Measurements from ENCODE around the gene HSD17B7. TPM values are rescaled to one million over a fixed set of nuclear protein-coding genes. Genes with fewer than 3 reads are reported as not detected.
"Not testable (repeated sequence)": the region's sequence is repeated elsewhere in the genome, so short reads cannot be mapped to it uniquely, and the experiment has no call there.

HSD17B7 gene
- total RNA-seq: 1 to 10 TPM; 1.7 to 7.2 (median 3.2) TPM
- polyA plus RNA-seq: 10 to 100 TPM in 1 of 2 donors, 1 to 10 TPM in 1; 4.5 to 11.2 TPM
- long read RNA-seq, donor 1, partial matches to known transcripts: 0 of 3 reads
- long read RNA-seq, donor 1, other reads (novel, unspliced or antisense): 1 of 3 reads
- long read RNA-seq, donor 2, partial matches to known transcripts: 0 of 2 reads
- long read RNA-seq, donor 2, other reads (novel, unspliced or antisense): 0 of 2 reads
- long read RNA-seq, donor 3, partial matches to known transcripts: 0 of 5 reads
- long read RNA-seq, donor 3, other reads (novel, unspliced or antisense): 1 of 5 reads

- ATAC-seq (peak; percentile 99 to 100 (median 100)), DNase-seq (peak; percentile 76 to 77)
- WGBS, 2 donors: 1% methylated on average over 30 to 32 of the region's 49 CpGs
- not testable (repeated sequence) for H3K9me3 ChIP-seq, H3K27me3 ChIP-seq, H3K4me1 ChIP-seq
- peaks cover 0 to 17% (median 0%) of the 10 kb centered on the region in 9 donors for H3K36me3 ChIP-seq
- intact Hi-C loops (cut with DNase I): loop anchor here in 1 of 10 donors (10.0 kb wide), 1 partner anchor 296 kb away; the partner anchor contains the start of gene UHMK1
- TF ChIP-seq CTCF (IDR thresholded peaks at IDR 0.05): peak in 4 of 9 donors; percentile 12 to 25 (median 19)
- H3K27ac ChIP-seq: peak within 1 kb of the TSS; percentile 61 to 91 (median 84)
- H3K4me3 ChIP-seq: peak within 1 kb of the TSS; percentile 25 to 62 (median 53)
These were observed at the start of gene HSD17B7 for GRCh38 chr1:162790303-162790984. HSD17B7 (plus strand) TSS chr1:162790702; CDS start chr1:162790801, 99 bp downstream.

- peaks cover 0 to 21% (median 7%) of the 10 kb centered on the region in 9 donors for H3K4me1 ChIP-seq
- ATAC-seq (peak in 3 of 8 donors; percentile 16 to 90 (median 71)), DNase-seq (no peak)
- intact Hi-C loops (cut with DNase I): loop anchor here in 2 of 10 donors (5.0 kb wide), 2 partner anchors 108 to 128 kb away; partner anchors contain the start of gene DDR2 (in 2 of the 2)
- H3K27ac ChIP-seq: no peak overlapping the region
- H3K4me3 ChIP-seq: no peak overlapping the region
- no peak for TF ChIP-seq CTCF (IDR thresholded peaks at IDR 0.05)
- H3K27me3 ChIP-seq: no peaks in the 10 kb centered on the region
- H3K9me3 ChIP-seq: peaks cover 0 to under 1% (median 0%) of the 10 kb centered on the region in 11 donors
- 50 to 52% methylated on average over 4 of the region's 4 CpGs for WGBS, 2 donors
- peaks cover 0 to 7% (median 0%) of the 10 kb centered on the region in 9 donors for H3K36me3 ChIP-seq
These were observed 49.7 kb upstream of the HSD17B7 start for GRCh38 chr1:162740755-162741154.

GRCh38 chr1:162741574-162741973 is 48.9 kb upstream of the HSD17B7 start:
- H3K27me3 ChIP-seq: no peaks in the 10 kb centered on the region
- H3K9me3 ChIP-seq: peaks cover 0 to 5% (median 0%) of the 10 kb centered on the region in 11 donors
- intact Hi-C loops (cut with DNase I): loop anchor here in 2 of 10 donors (5.0 kb wide), 2 partner anchors 109 to 129 kb away; partner anchors contain the start of gene DDR2 (in 2 of the 2)
- H3K4me3 ChIP-seq: no peak overlapping the region
- 52 to 57% methylated on average over 2 of the region's 2 CpGs for WGBS, 2 donors
- H3K27ac ChIP-seq: peak overlapping the region in 1 of 10 donors; percentile 7
- ATAC-seq (peak in 3 of 8 donors; percentile 30 to 55 (median 38)), DNase-seq (no peak)
- peaks cover 0 to 19% (median 3%) of the 10 kb centered on the region in 9 donors for H3K4me1 ChIP-seq
- TF ChIP-seq CTCF (IDR thresholded peaks at IDR 0.05): no peak
- peaks cover 0 to 7% (median 0%) of the 10 kb centered on the region in 9 donors for H3K36me3 ChIP-seq

- H3K9me3 ChIP-seq; ATAC-seq; H3K4me1 ChIP-seq; DNase-seq; intact Hi-C loops (cut with DNase I); H3K4me3 ChIP-seq; H3K36me3 ChIP-seq; H3K27ac ChIP-seq; H3K27me3 ChIP-seq: not testable (repeated sequence)
- WGBS, 2 donors: 94 to 95% methylated on average over 14 of the region's 14 CpGs
These were observed 44.1 kb upstream of the HSD17B7 start for GRCh38 chr1:162746264-162746942.

Data from heart right ventricle (tissue), 16 donors.